Neutrophil (primary cell): ENCODE measurements around the gene SELENOI.

ENCODE experiments used
- H3K27ac ChIP-seq: fragments of 200-600 bp; sonication (generic); 2 replicates; pipeline ENCODE4 v1.5.1; 2016; ENCODE audit warnings: mild to moderate bottlenecking, moderate library complexity
- H3K27me3 ChIP-seq: fragments of 200-600 bp; sonication (generic); 2 replicates; pipeline ENCODE4 v1.6.0; 2016; ENCODE audit warnings: mild to moderate bottlenecking
- H3K36me3 ChIP-seq: fragments of 200-600 bp; sonication (generic); 2 replicates; pipeline ENCODE4 v1.5.1; 2017
- H3K4me1 ChIP-seq, 2 experiments: fragments of 200-600 bp in 1 of 2; sonication (generic) in 1 of 2; 1 replicate in 1 of 2; 2 replicates in 1 of 2; pipeline versions ENCODE4 v1.5.1 to v1.6.1; 2013 to 2016; ENCODE audit warnings: low read depth in 1 of 2, low read length in 1 of 2, mild to moderate bottlenecking in 1 of 2, moderate library complexity in 1 of 2; ENCODE audit not compliant: control insufficient read depth in 1 of 2, insufficient read depth in 1 of 2
- H3K4me3 ChIP-seq, 2 experiments: fragments of 200-600 bp in 1 of 2; sonication (generic) in 1 of 2; 1 replicate in 1 of 2; 2 replicates in 1 of 2; pipeline ENCODE4 v1.5.1; 2013 to 2016; ENCODE audit warnings: low read depth in 1 of 2, low read length in 1 of 2, mild to moderate bottlenecking in 1 of 2, moderate library complexity in 1 of 2
- H3K9me3 ChIP-seq: fragments of 200-600 bp; sonication (generic); 2 replicates; pipeline ENCODE4 v1.5.1; 2016
- TF ChIP-seq, protein P1 (sequence below): fragments of 200-600 bp; sonication (generic); IDR thresholded peaks from 2 replicates; pipeline ENCODE4 v1.5.1; 2016; ENCODE audit warnings: antibody characterized with exemption

The SELENOI gene

DNA sequence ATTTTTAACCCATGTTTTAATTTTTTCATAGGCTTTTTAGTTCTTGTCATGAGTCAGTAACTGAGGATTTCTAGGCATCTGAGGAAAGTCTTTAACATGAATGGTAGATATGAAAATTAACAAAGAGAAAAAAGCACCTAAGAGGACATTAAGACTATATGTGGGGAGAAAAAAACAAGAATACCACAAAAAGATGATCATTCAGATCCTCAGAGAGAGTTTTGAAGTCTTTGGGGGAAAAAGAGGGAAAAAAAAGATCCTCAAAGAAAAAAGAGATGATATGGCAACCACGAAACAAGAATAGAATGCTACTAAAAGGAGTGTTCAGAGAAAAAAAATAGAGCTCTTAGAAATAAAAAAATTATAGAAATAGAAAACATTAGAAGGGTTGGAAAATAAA is 63.8 kb downstream of the SELENOI start:
- TF ChIP-seq, protein P1, sequence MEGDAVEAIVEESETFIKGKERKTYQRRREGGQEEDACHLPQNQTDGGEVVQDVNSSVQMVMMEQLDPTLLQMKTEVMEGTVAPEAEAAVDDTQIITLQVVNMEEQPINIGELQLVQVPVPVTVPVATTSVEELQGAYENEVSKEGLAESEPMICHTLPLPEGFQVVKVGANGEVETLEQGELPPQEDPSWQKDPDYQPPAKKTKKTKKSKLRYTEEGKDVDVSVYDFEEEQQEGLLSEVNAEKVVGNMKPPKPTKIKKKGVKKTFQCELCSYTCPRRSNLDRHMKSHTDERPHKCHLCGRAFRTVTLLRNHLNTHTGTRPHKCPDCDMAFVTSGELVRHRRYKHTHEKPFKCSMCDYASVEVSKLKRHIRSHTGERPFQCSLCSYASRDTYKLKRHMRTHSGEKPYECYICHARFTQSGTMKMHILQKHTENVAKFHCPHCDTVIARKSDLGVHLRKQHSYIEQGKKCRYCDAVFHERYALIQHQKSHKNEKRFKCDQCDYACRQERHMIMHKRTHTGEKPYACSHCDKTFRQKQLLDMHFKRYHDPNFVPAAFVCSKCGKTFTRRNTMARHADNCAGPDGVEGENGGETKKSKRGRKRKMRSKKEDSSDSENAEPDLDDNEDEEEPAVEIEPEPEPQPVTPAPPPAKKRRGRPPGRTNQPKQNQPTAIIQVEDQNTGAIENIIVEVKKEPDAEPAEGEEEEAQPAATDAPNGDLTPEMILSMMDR: no peak
- H3K4me1 ChIP-seq: peaks cover 0 to 19% of the 10 kb centered on the region in 2 experiments
- H3K36me3 ChIP-seq: no peaks in the 10 kb centered on the region
- H3K27ac ChIP-seq: no peak overlapping the region
- no peaks in the 10 kb centered on the region for H3K9me3 ChIP-seq
- peaks cover 3% of the 10 kb centered on the region for H3K27me3 ChIP-seq
- no peak overlapping the region for H3K4me3 ChIP-seq

DNA sequence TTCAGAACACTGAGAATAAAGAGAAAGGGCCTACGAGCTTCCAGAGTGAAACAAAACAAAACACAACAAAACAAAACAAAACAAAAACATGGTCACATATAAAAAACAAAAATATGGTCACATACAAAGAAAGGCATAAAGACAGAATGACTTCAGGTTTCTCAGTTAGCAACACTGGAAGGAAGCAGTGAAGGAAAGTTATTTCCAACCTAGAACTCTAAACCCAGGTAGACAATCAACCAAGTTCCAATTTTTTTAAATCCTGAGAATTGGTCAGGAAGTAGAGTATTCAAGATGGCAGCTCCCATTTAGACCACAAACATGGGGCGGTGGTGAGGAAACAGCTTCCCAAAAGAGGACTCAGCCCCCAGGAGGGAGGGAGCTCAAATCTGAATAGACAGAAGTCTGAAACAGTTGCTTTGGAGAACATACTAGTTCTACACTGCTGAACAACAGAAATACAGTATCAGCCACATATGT is 64.9 kb downstream of the SELENOI start:
- TF ChIP-seq, protein P1: no peak
- Histone ChIP-seq H3K4me3 (no peak overlapping the region), H3K27ac (peak overlapping the region; percentile 25), H3K27me3 (peaks cover 3% of the 10 kb centered on the region), H3K4me1 (peaks cover 0 to 19% of the 10 kb centered on the region in 2 experiments), H3K36me3 (no peaks in the 10 kb centered on the region), H3K9me3 (no peaks in the 10 kb centered on the region)

DNA sequence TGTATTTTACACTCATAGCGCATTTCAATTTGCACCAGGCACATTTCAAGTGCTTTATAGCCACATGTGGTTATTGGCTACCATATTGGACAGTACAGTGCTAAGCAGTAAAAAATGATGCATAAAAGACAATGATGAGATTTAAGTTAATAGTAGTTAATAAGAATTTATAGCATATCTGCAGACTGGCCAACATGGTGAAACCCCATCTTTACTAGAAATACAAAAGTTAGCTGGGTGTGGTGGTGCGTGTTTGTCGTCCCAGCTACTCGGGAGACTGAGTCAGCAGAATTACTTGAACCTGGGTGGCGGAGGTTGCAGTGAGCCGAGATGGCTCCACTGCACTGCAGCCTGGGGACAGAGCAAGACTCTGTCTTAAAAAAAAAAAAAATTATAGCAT is 65.5 kb downstream of the SELENOI start:
- Histone ChIP-seq H3K9me3 (no peaks in the 10 kb centered on the region), H3K27ac (peak overlapping the region; percentile 85), H3K4me1 (peaks cover 0 to 19% of the 10 kb centered on the region in 2 experiments), H3K36me3 (no peaks in the 10 kb centered on the region), H3K4me3 (no peak overlapping the region), H3K27me3 (peaks cover 3% of the 10 kb centered on the region)
- TF ChIP-seq, protein P1: no peak

DNA sequence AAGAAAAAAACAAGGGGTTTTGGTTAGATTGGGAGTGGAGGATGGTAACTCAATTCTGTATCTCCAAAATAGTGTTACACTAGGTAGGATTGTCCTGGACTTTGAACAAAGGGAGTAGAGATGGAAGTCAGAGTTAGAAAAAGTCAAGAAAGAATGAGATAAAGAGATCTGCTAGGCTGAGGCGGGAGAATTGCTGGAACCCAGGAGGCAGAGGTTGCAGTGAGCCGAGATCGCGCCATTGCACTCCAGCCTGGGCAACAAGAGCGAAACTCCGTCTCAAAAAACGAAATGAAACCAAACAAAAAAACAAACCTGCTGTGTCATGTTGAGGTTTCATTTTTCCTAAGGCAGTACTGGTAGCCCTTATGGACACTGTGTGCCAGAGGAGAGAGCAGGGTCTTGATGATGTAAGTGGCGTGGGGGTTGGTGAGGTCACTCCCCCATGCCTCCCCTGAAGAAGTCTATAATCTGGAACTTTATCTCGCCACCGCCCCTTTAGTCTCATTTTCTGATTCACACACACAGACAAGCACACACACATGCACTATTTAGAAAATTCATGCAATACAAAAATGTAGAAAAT is 66.2 kb downstream of the SELENOI start:
- Histone ChIP-seq H3K9me3 (no peaks in the 10 kb centered on the region), H3K27ac (peak overlapping the region; percentile 85), H3K4me1 (peaks cover 0 to 19% of the 10 kb centered on the region in 2 experiments), H3K27me3 (peaks cover 3% of the 10 kb centered on the region), H3K4me3 (peak overlapping the region; percentile 17 to 58), H3K36me3 (no peaks in the 10 kb centered on the region)
- TF ChIP-seq, protein P1: no peak

DNA sequence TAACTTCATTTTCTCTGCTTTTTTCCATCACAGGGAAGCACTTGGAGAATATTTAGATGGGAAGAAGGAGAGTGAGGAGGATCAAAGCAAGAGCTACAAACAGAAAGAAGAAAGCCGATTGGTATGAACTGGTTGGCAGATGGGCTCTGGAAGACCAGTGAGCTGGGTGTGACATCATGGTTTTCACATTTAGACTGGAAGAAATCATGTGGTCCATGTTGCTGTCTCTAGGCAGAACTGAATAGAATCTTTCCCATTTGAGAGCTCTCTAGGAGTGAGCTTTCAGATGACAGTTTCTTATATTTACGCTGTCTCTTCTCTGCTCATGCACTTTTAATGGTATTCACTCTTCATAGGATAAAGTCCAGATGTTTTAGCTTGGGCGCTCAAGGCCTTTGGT is 68.4 kb downstream of the SELENOI start:
- no peaks in the 10 kb centered on the region for H3K27me3 ChIP-seq
- TF ChIP-seq, protein P1: no peak
- no peaks in the 10 kb centered on the region for H3K36me3 ChIP-seq
- no peak overlapping the region for H3K4me3 ChIP-seq
- H3K27ac ChIP-seq: no peak overlapping the region
- peaks cover 0 to 19% of the 10 kb centered on the region in 2 experiments for H3K4me1 ChIP-seq
- no peaks in the 10 kb centered on the region for H3K9me3 ChIP-seq
